ENCODE data around the gene KDM3B.
"Not testable (repeated sequence)": the region's sequence is repeated elsewhere in the genome, so short reads cannot be mapped to it uniquely, and the experiment has no call there.

KDM3B gene

GRCh38 chr5:138468133-138468965, 115.9 kb downstream of the KDM3B start:
- DNase-seq, result no peak

GRCh38 chr5:138468966-138469539, 116.6 kb downstream of the KDM3B start:
- DNase-seq, result no peak

- DNase-seq, result no peak
Observed at GRCh38 chr5:138469540-138470321, 117.2 kb downstream of the KDM3B start.

GRCh38 chr5:138470322-138471051, 118.0 kb downstream of the KDM3B start:
- DNase-seq, result no peak

- no peak for DNase-seq
Observed at GRCh38 chr5:138471052-138471361, 118.5 kb downstream of the KDM3B start.

- no peak for DNase-seq
Observed at GRCh38 chr5:138472353-138472752, 119.9 kb downstream of the KDM3B start.

GRCh38 chr5:138473151-138473550, 120.7 kb downstream of the KDM3B start:
- not testable (repeated sequence) for DNase-seq

GRCh38 chr5:138476918-138477317, 124.4 kb downstream of the KDM3B start:
- DNase-seq, result no peak

GRCh38 chr5:138482638-138483037, 130.2 kb downstream of the KDM3B start:
- DNase-seq, result no peak
